ENCODE results near the gene ZFP62. TPM values are rescaled to one million over a fixed set of nuclear protein-coding genes. Genes with fewer than 3 reads are reported as not detected.

ZFP62 gene
- total RNA-seq, 4 donors from 2014 or later = 17.7 to 22.8 (median 20.5) TPM

DNA sequence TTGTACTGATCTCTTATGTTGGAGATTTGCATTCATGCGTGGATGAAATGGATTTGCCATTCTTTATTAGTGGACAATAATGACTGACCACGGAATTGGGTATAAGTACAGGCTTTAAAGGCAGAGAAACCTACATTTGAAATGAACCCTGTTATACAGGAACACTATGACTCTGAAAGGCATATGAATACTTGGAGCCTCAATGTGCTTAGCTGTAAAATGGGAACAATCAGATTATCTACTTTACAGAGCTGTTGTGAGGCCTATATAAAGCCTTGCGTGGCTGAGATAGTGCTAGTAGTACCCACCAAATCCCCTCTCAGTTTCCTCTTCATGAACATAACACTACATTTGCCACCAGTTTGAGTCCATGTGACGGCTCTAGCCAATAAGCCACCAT is 39.5 kb downstream of the ZFP62 start:
- peak overlapping the region; percentile 52 to 80 (median 69) for H3K27ac ChIP-seq (replicated peaks in 1 of 4)
- intact Hi-C loops (cut with DNase I) = no loop called here
- TF ChIP-seq POLR2A (IDR thresholded peaks at IDR 0.05; ENCODE audit: low read depth) (no peak), EP300 (IDR thresholded peaks at IDR 0.05) (no peak), POLR2AphosphoS5 (IDR thresholded peaks at IDR 0.05) (no peak)
- TF ChIP-seq, protein P1, sequence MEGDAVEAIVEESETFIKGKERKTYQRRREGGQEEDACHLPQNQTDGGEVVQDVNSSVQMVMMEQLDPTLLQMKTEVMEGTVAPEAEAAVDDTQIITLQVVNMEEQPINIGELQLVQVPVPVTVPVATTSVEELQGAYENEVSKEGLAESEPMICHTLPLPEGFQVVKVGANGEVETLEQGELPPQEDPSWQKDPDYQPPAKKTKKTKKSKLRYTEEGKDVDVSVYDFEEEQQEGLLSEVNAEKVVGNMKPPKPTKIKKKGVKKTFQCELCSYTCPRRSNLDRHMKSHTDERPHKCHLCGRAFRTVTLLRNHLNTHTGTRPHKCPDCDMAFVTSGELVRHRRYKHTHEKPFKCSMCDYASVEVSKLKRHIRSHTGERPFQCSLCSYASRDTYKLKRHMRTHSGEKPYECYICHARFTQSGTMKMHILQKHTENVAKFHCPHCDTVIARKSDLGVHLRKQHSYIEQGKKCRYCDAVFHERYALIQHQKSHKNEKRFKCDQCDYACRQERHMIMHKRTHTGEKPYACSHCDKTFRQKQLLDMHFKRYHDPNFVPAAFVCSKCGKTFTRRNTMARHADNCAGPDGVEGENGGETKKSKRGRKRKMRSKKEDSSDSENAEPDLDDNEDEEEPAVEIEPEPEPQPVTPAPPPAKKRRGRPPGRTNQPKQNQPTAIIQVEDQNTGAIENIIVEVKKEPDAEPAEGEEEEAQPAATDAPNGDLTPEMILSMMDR (IDR thresholded peaks at IDR 0.05) = no peak
- H3K36me3 ChIP-seq = no peaks in the 10 kb centered on the region
- no peak overlapping the region for H3K4me3 ChIP-seq
- H3K27me3 ChIP-seq = no peaks in the 10 kb centered on the region
- H3K4me1 ChIP-seq = peaks cover 49 to 69% (median 65%) of the 10 kb centered on the region in 4 donors
- no peak for DNase-seq (ENCODE audit: extremely low spot score)
- H3K9me3 ChIP-seq = no peaks in the 10 kb centered on the region
- whole genome bisulfite sequencing = 93% methylated on average over 4 of the region's 4 CpGs

DNA sequence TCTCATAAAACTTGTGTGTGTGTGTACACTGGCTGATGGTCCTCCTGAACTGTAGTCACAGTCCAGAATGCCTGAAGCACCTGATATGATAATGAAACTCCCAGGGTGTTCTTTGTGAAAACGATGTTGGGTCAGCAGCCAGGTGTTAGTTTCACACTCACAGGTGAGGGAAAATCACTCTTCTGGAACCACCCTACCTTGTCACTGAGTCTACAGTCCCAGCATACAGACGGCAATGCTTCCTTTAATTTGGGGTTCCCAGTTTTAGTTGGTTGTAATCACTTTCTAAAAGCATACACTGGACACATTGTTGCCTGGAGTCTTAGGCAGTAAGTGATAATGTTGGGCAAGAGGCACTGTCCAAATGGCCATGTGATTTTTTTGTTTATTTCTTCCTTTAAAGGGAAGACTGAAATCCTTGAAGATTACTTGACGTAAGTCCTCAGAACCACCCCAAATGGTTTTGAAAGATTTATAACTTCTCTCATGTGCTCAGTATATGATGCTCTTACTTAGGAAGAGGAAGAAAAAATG is 40.2 kb downstream of the ZFP62 start:
- no peaks in the 10 kb centered on the region for H3K9me3 ChIP-seq
- 62% methylated on average over 3 of the region's 3 CpGs for WGBS
- no peaks in the 10 kb centered on the region for H3K27me3 ChIP-seq
- no peak for DNase-seq (ENCODE audit: extremely low spot score)
- peak overlapping the region; percentile 61 to 80 (median 76) for H3K27ac ChIP-seq (replicated peaks in 1 of 4)
- peak overlapping the region in 1 of 4 donors; percentile 23 for H3K4me3 ChIP-seq
- intact Hi-C loops (cut with DNase I) = no loop called here
- TF ChIP-seq, protein P1 (IDR thresholded peaks at IDR 0.05) = no peak
- TF ChIP-seq POLR2AphosphoS5 (IDR thresholded peaks at IDR 0.05) = peak in 1 of 2 donors; percentile 50
- H3K4me1 ChIP-seq = peaks cover 48 to 71% (median 66%) of the 10 kb centered on the region in 4 donors
- H3K36me3 ChIP-seq = no peaks in the 10 kb centered on the region

GRCh38 chr5:180818677-180819341 is 42.3 kb downstream of the ZFP62 start:
- H3K27me3 ChIP-seq = no peaks in the 10 kb centered on the region
- TF ChIP-seq EP300 (IDR thresholded peaks at IDR 0.05) = no peak
- TF ChIP-seq POLR2AphosphoS5 (IDR thresholded peaks at IDR 0.05) = no peak
- TF ChIP-seq POLR2A (IDR thresholded peaks at IDR 0.05; ENCODE audit: low read depth) = no peak
- TF ChIP-seq, protein P1 (IDR thresholded peaks at IDR 0.05) = no peak
- H3K27ac ChIP-seq (replicated peaks in 1 of 4) = peak overlapping the region; percentile 60 to 72 (median 68)
- H3K9me3 ChIP-seq = no peaks in the 10 kb centered on the region
- 63% methylated on average over 6 of the region's 6 CpGs for WGBS
- H3K4me3 ChIP-seq = no peak overlapping the region
- intact Hi-C loops (cut with DNase I) = no loop called here
- peak; percentile 8 for DNase-seq (ENCODE audit: extremely low spot score)
- H3K36me3 ChIP-seq = no peaks in the 10 kb centered on the region
- peaks cover 42 to 57% (median 51%) of the 10 kb centered on the region in 4 donors for H3K4me1 ChIP-seq

- no peaks in the 10 kb centered on the region for H3K36me3 ChIP-seq
- peak; percentile 79 for DNase-seq (ENCODE audit: extremely low spot score)
- no peaks in the 10 kb centered on the region for H3K27me3 ChIP-seq
- peaks cover 35 to 52% (median 48%) of the 10 kb centered on the region in 4 donors for H3K4me1 ChIP-seq
- H3K9me3 ChIP-seq = no peaks in the 10 kb centered on the region
- no peak for TF ChIP-seq POLR2AphosphoS5 (IDR thresholded peaks at IDR 0.05)
- TF ChIP-seq POLR2A (IDR thresholded peaks at IDR 0.05; ENCODE audit: low read depth) = no peak
- TF ChIP-seq, protein P1 (IDR thresholded peaks at IDR 0.05) = no peak
- no peak for TF ChIP-seq EP300 (IDR thresholded peaks at IDR 0.05)
- H3K4me3 ChIP-seq = no peak overlapping the region
- intact Hi-C loops (cut with DNase I) = no loop called here
- peak overlapping the region; percentile 60 to 72 (median 68) for H3K27ac ChIP-seq (replicated peaks in 1 of 4)
- 58% methylated on average over 13 of the region's 13 CpGs for WGBS
Measured at GRCh38 chr5:180817893-180818674, 43.0 kb downstream of the ZFP62 start.
